HFFc6 (cell line): ENCODE measurements around the gene STAM2. TPM values are rescaled to one million over a fixed set of nuclear protein-coding genes. Genes with fewer than 3 reads are reported as not detected.

ENCODE experiments used
- DNase-seq: peaks from one replicate; pipeline ENCODE4 v3.0.0-alpha.2; 2018
- H3K27ac Mint-ChIP-seq: 2 replicates; pipeline ENCODE4 v1.8.0; 2020; ENCODE audit warnings: mild to moderate bottlenecking, mixed read lengths
- H3K27me3 Mint-ChIP-seq: 2 replicates; pipeline ENCODE4 v1.8.0; 2021; ENCODE audit warnings: mild to moderate bottlenecking, moderate library complexity, mixed read lengths; ENCODE audit not compliant: insufficient read depth
- H3K36me3 Mint-ChIP-seq: 2 replicates; pipeline ENCODE4 v1.8.0; 2021; ENCODE audit warnings: low read depth, mixed read lengths
- H3K4me1 Mint-ChIP-seq: 2 replicates; pipeline ENCODE4 v1.8.0; 2020; ENCODE audit warnings: low read depth, mixed read lengths
- H3K4me3 Mint-ChIP-seq: 2 replicates; pipeline ENCODE4 v1.8.0; 2020; ENCODE audit warnings: mild to moderate bottlenecking, moderate library complexity, mixed read lengths
- H3K9me3 Mint-ChIP-seq: 2 replicates; pipeline ENCODE4 v1.8.0; 2020; ENCODE audit warnings: mild to moderate bottlenecking, mixed read lengths
- CTCF ChIP-seq: fragments of 200-600 bp; sonication (generic); IDR thresholded peaks from 2 replicates; pipeline ENCODE4 v1.5.0; 2021; ENCODE audit warnings: antibody characterized with exemption, mild to moderate bottlenecking
- long read RNA-seq: library from polyadenylated mRNA; unstranded; transcript quantifications from one replicate; pipeline ENCODE4 v2.0.0, GENCODE V29; 2019
- total RNA-seq, 6 experiments: library from RNA; stranded (reverse); fragmentation: NEBNext Ultra II Directional; extraction: Animal tissue kit (Norgen Biotek cat#: 25700); gene quantifications; 2 replicates in 1 of 6; 3 replicates in 5 of 6; pipeline ENCODE4 v1.2.3, GENCODE V29; 2021

The STAM2 gene
- total RNA-seq, result 10 to 100 TPM; 33.4 to 40.3 (median 38.5) TPM
- long read RNA-seq, full-length matches to known transcripts, result 10 of 19 reads
- long read RNA-seq, partial matches to known transcripts, result 2 of 19 reads
- long read RNA-seq, other reads (novel, unspliced or antisense), result 7 of 19 reads

- Mint-ChIP-seq H3K9me3 (peaks cover 3% of the 10 kb centered on the region), H3K27ac (peak within 1 kb of the TSS; percentile 100), H3K4me1 (peaks cover 40% of the 10 kb centered on the region), H3K36me3 (peaks cover 4% of the 10 kb centered on the region), H3K27me3 (peaks cover 3% of the 10 kb centered on the region), H3K4me3 (peak within 1 kb of the TSS; percentile 97)
- TF ChIP-seq CTCF, result peak; percentile 97
- peak; percentile 88 for DNase-seq
These were observed at the start of gene STAM2 for GRCh38 chr2:152175368-152176112. Gene STAM2 (minus strand): TSS chr2:152175763. CDS start chr2:152175642, 121 bp downstream.

- Mint-ChIP-seq H3K27ac (no peak overlapping the region), H3K4me1 (peaks cover 27% of the 10 kb centered on the region), H3K9me3 (no peaks in the 10 kb centered on the region), H3K4me3 (no peak overlapping the region), H3K27me3 (no peaks in the 10 kb centered on the region; the same call in 1 of the 2 replicates), H3K36me3 (no peaks in the 10 kb centered on the region)
- no peak for TF ChIP-seq CTCF
- no peak for DNase-seq
These were observed 48.4 kb upstream of the STAM2 start for GRCh38 chr2:152223977-152224376.

GRCh38 chr2:152222975-152223637 lies 47.5 kb upstream of the STAM2 start:
- no peak for TF ChIP-seq CTCF
- Mint-ChIP-seq H3K27ac (no peak overlapping the region; the same call in 1 of the 2 replicates), H3K4me3 (no peak overlapping the region), H3K36me3 (no peaks in the 10 kb centered on the region), H3K9me3 (no peaks in the 10 kb centered on the region), H3K4me1 (peaks cover 27% of the 10 kb centered on the region), H3K27me3 (no peaks in the 10 kb centered on the region; the same call in 1 of the 2 replicates)
- no peak for DNase-seq

- Mint-ChIP-seq H3K27ac (peak overlapping the region; percentile 10; the same call in 1 of the 2 replicates), H3K4me3 (no peak overlapping the region), H3K9me3 (no peaks in the 10 kb centered on the region), H3K36me3 (no peaks in the 10 kb centered on the region), H3K27me3 (no peaks in the 10 kb centered on the region; the same call in 1 of the 2 replicates), H3K4me1 (peaks cover 27% of the 10 kb centered on the region)
- TF ChIP-seq CTCF, result no peak
- peak; percentile 13 for DNase-seq
These were observed 46.3 kb upstream of the STAM2 start for GRCh38 chr2:152221839-152222238.

- no peak for TF ChIP-seq CTCF
- no peak overlapping the region for H3K27ac Mint-ChIP-seq
- H3K36me3 Mint-ChIP-seq, result no peaks in the 10 kb centered on the region
- H3K4me1 Mint-ChIP-seq, result peaks cover 27% of the 10 kb centered on the region
- no peaks in the 10 kb centered on the region for H3K9me3 Mint-ChIP-seq
- no peak overlapping the region for H3K4me3 Mint-ChIP-seq
- no peak for DNase-seq
- H3K27me3 Mint-ChIP-seq, result no peaks in the 10 kb centered on the region; the same call in 1 of the 2 replicates
These were observed 43.7 kb upstream of the STAM2 start for GRCh38 chr2:152219077-152219828.
